ENCODE data around the gene AGRN. TPM values are rescaled to one million over a fixed set of nuclear protein-coding genes. Genes with fewer than 3 reads are reported as not detected.
A peak's percentile ranks its signal among the peaks of the same experiment; 100 is the strongest.
"Not testable (repeated sequence)": the region's sequence is repeated elsewhere in the genome, so short reads cannot be mapped to it uniquely, and the experiment has no call there.

AGRN gene
- total RNA-seq, 1 experiment from 2014 or later, result 184 TPM

GRCh38 chr1:1075148-1075935 lies 55.4 kb downstream of the AGRN start:
- POLR2A ChIA-PET, result interaction anchor here (0.6 kb wide), 1 partner anchor 9 kb away, joined by 6 read pairs; no protein-coding TSS in a partner anchor
- Mint-ChIP-seq H3K27ac (no peak overlapping the region), H3K27me3 (ENCODE audit: low read depth) (peaks cover 7% of the 10 kb centered on the region; the same call in 1 of the 2 replicates), H3K9me3 (no peaks in the 10 kb centered on the region), H3K4me1 (no peaks in the 10 kb centered on the region), H3K36me3 (no peaks in the 10 kb centered on the region), H3K4me3 (no peak overlapping the region)
- DNase-seq (ENCODE audit: low spot score) (no peak), ATAC-seq (no peak)
- TF ChIP-seq SOX15 (CRISPR knock-in tag; IDR thresholded peaks at IDR 0.05), result no peak
- TF ChIP-seq CREB1 (CRISPR knock-in tag; IDR thresholded peaks at IDR 0.05), result no peak
- TF ChIP-seq, protein P1, sequence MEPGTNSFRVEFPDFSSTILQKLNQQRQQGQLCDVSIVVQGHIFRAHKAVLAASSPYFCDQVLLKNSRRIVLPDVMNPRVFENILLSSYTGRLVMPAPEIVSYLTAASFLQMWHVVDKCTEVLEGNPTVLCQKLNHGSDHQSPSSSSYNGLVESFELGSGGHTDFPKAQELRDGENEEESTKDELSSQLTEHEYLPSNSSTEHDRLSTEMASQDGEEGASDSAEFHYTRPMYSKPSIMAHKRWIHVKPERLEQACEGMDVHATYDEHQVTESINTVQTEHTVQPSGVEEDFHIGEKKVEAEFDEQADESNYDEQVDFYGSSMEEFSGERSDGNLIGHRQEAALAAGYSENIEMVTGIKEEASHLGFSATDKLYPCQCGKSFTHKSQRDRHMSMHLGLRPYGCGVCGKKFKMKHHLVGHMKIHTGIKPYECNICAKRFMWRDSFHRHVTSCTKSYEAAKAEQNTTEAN (CRISPR knock-in tag; IDR thresholded peaks at IDR 0.05), result no peak
- TF ChIP-seq TEAD1 (CRISPR knock-in tag; IDR thresholded peaks at IDR 0.05), result no peak
- TF ChIP-seq ZNF232 (CRISPR knock-in tag; IDR thresholded peaks at IDR 0.05), result no peak
- TF ChIP-seq ZBTB21 (CRISPR knock-in tag; IDR thresholded peaks at IDR 0.05; ENCODE audit: borderline replicate concordance), result no peak
- CTCF ChIA-PET, result interaction anchor here (1.3 to 3.2 kb wide), 3 partner anchors 11 to 91 kb away, joined by 4 to 14 read pairs (median 10); no protein-coding TSS in a partner anchor

DNA sequence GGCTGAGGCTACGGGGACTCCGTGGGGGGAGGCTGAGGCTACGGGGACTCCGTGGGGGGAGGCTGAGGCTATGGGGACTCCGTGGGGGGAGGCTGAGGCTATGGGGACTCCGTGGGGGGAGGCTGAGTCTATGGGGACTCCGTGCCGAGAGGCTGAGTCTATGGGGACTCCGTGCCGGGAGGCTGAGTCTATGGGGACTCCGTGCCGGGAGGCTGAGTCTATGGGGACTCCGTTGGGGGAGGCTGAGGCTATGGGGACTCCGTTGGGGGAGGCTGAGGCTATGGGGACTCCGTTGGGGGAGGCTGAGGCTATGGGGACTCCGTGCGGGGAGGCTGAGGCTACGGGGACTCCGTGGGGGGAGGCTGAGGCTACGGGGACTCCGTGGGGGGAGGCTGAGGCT lies 57.5 kb downstream of the AGRN start:
- H3K9me3 Mint-ChIP-seq; H3K4me1 Mint-ChIP-seq; ATAC-seq; H3K36me3 Mint-ChIP-seq; DNase-seq (ENCODE audit: low spot score); CTCF ChIA-PET; H3K4me3 Mint-ChIP-seq; H3K27ac Mint-ChIP-seq; H3K27me3 Mint-ChIP-seq (ENCODE audit: low read depth); POLR2A ChIA-PET: not testable (repeated sequence)

DNA sequence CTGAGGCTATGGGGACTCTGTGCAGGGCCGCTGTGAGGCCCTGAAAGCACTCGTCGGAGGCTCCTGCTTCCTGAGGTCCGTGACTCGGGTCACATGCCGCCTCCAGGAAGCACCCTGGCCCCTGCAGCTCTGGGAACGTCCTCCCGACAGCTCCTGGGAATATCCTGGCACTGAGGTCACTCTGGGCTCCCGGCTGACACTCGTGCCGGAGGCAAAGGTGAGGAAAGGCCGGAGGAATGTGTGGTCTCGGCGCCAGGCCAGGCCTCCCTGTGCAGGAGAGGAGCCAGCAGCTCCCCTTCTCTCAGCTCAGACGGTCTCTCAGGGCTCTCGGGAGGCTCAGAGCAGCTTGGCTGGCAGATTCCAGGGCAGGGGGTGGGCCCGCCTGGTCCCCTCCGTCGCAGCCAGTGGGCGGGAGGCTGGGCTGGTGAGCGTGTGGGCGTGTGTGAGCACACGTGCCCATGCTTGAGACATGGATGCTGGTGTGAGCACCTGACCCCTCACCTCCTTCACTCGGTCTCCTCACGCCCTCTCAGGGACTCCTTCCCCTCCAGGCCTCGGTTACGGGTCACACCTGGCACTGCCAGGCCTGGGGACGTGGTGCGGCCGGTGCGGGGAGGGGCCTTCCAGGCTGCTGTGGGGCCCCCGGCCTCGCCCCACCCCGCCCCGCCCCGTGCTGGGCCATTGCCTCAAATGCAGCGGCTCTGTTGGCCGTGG lies 59.6 kb downstream of the AGRN start:
- ATAC-seq (peak; percentile 75), DNase-seq (ENCODE audit: low spot score) (peak; percentile 65)
- CTCF ChIA-PET, result interaction anchor here (0.6 to 1.8 kb wide), 10 partner anchors 10 to 195 kb away, joined by 3 to 14 read pairs (median 3); partner anchors contain the start of gene UBE2J2
- Mint-ChIP-seq H3K4me1 (no peaks in the 10 kb centered on the region), H3K27ac (no peak overlapping the region), H3K4me3 (peak overlapping the region; percentile 43), H3K9me3 (no peaks in the 10 kb centered on the region), H3K27me3 (ENCODE audit: low read depth) (no peaks in the 10 kb centered on the region), H3K36me3 (no peaks in the 10 kb centered on the region)
- POLR2A ChIA-PET, result interaction anchor here (0.5 kb wide), 1 partner anchor 33 kb away, joined by 3 read pairs; no protein-coding TSS in a partner anchor
- TF ChIP-seq IRF2 (CRISPR knock-in tag; IDR thresholded peaks at IDR 0.05; ENCODE audit: borderline replicate concordance, low read depth), result no peak
- TF ChIP-seq FOXJ3 (CRISPR knock-in tag; IDR thresholded peaks at IDR 0.05; ENCODE audit: borderline replicate concordance), result no peak
- TF ChIP-seq ZNF263 (CRISPR knock-in tag; IDR thresholded peaks at IDR 0.05; ENCODE audit: low read depth), result no peak
- no peak for TF ChIP-seq JAZF1 (CRISPR knock-in tag; IDR thresholded peaks at IDR 0.05)
- TF ChIP-seq OVOL2 (CRISPR knock-in tag; IDR thresholded peaks at IDR 0.05; ENCODE audit: borderline replicate concordance), result no peak
- no peak for TF ChIP-seq ZNF121 (CRISPR knock-in tag; IDR thresholded peaks at IDR 0.05)
- TF ChIP-seq, protein P2, sequence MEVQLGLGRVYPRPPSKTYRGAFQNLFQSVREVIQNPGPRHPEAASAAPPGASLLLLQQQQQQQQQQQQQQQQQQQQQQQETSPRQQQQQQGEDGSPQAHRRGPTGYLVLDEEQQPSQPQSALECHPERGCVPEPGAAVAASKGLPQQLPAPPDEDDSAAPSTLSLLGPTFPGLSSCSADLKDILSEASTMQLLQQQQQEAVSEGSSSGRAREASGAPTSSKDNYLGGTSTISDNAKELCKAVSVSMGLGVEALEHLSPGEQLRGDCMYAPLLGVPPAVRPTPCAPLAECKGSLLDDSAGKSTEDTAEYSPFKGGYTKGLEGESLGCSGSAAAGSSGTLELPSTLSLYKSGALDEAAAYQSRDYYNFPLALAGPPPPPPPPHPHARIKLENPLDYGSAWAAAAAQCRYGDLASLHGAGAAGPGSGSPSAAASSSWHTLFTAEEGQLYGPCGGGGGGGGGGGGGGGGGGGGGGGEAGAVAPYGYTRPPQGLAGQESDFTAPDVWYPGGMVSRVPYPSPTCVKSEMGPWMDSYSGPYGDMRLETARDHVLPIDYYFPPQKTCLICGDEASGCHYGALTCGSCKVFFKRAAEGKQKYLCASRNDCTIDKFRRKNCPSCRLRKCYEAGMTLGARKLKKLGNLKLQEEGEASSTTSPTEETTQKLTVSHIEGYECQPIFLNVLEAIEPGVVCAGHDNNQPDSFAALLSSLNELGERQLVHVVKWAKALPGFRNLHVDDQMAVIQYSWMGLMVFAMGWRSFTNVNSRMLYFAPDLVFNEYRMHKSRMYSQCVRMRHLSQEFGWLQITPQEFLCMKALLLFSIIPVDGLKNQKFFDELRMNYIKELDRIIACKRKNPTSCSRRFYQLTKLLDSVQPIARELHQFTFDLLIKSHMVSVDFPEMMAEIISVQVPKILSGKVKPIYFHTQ (CRISPR knock-in tag; IDR thresholded peaks at IDR 0.05), result no peak
- peak; percentile 76 for TF ChIP-seq MAX (CRISPR knock-in tag; IDR thresholded peaks at IDR 0.05)
- no peak for TF ChIP-seq CBFB (CRISPR knock-in tag; IDR thresholded peaks at IDR 0.05; ENCODE audit: low read depth)
- no peak for TF ChIP-seq ZNF138 (CRISPR knock-in tag; conservative IDR thresholded peaks at IDR 0.05)
- TF ChIP-seq TEAD4 (CRISPR knock-in tag; IDR thresholded peaks at IDR 0.05), result peak; percentile 15; the same call in 1 of the 2 replicates
- peak; percentile 68 for TF ChIP-seq NR2C2 (CRISPR knock-in tag; IDR thresholded peaks at IDR 0.05)
- TF ChIP-seq, protein P3, sequence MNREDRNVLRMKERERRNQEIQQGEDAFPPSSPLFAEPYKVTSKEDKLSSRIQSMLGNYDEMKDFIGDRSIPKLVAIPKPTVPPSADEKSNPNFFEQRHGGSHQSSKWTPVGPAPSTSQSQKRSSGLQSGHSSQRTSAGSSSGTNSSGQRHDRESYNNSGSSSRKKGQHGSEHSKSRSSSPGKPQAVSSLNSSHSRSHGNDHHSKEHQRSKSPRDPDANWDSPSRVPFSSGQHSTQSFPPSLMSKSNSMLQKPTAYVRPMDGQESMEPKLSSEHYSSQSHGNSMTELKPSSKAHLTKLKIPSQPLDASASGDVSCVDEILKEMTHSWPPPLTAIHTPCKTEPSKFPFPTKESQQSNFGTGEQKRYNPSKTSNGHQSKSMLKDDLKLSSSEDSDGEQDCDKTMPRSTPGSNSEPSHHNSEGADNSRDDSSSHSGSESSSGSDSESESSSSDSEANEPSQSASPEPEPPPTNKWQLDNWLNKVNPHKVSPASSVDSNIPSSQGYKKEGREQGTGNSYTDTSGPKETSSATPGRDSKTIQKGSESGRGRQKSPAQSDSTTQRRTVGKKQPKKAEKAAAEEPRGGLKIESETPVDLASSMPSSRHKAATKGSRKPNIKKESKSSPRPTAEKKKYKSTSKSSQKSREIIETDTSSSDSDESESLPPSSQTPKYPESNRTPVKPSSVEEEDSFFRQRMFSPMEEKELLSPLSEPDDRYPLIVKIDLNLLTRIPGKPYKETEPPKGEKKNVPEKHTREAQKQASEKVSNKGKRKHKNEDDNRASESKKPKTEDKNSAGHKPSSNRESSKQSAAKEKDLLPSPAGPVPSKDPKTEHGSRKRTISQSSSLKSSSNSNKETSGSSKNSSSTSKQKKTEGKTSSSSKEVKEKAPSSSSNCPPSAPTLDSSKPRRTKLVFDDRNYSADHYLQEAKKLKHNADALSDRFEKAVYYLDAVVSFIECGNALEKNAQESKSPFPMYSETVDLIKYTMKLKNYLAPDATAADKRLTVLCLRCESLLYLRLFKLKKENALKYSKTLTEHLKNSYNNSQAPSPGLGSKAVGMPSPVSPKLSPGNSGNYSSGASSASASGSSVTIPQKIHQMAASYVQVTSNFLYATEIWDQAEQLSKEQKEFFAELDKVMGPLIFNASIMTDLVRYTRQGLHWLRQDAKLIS (CRISPR knock-in tag; IDR thresholded peaks at IDR 0.05; ENCODE audit: borderline replicate concordance), result no peak
- TF ChIP-seq, protein P4, sequence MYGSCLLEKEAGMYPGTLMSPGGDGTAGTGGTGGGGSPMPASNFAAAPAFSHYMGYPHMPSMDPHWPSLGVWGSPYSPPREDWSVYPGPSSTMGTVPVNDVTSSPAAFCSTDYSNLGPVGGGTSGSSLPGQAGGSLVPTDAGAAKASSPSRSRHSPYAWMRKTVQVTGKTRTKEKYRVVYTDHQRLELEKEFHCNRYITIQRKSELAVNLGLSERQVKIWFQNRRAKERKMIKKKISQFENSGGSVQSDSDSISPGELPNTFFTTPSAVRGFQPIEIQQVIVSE (CRISPR knock-in tag; IDR thresholded peaks at IDR 0.05; ENCODE audit: borderline replicate concordance), result no peak
- TF ChIP-seq SOX15 (CRISPR knock-in tag; IDR thresholded peaks at IDR 0.05), result no peak
- TF ChIP-seq MYBL2 (CRISPR knock-in tag; IDR thresholded peaks at IDR 0.05), result no peak

Data from WTC11 (cell line).